Testis (tissue), 2 donors: ENCODE results near the gene XG.

Experiments used
- POLR2A ChIP-seq: fragments of 450-650 bp; IDR thresholded peaks from one replicate; pipeline ENCODE4 v1.6.1; 2017; ENCODE audit warnings: antibody characterized with exemption, mild to moderate bottlenecking, moderate library complexity
- TF ChIP-seq, protein P1 (sequence below), 3 experiments: fragments of 450-650 bp in 2 of 3; fragments of 200-600 bp in 1 of 3; sonication (generic) in 1 of 3; IDR thresholded peaks; one replicate each; pipeline ENCODE4 v1.5.1; 2016 to 2019; ENCODE audit warnings: antibody characterized with exemption in 3 of 3, mild to moderate bottlenecking in 2 of 3, moderate library complexity in 1 of 3

GRCh38 chrX:2719774-2720447, 31.9 kb upstream of the XG start:
- TF ChIP-seq, protein P1, sequence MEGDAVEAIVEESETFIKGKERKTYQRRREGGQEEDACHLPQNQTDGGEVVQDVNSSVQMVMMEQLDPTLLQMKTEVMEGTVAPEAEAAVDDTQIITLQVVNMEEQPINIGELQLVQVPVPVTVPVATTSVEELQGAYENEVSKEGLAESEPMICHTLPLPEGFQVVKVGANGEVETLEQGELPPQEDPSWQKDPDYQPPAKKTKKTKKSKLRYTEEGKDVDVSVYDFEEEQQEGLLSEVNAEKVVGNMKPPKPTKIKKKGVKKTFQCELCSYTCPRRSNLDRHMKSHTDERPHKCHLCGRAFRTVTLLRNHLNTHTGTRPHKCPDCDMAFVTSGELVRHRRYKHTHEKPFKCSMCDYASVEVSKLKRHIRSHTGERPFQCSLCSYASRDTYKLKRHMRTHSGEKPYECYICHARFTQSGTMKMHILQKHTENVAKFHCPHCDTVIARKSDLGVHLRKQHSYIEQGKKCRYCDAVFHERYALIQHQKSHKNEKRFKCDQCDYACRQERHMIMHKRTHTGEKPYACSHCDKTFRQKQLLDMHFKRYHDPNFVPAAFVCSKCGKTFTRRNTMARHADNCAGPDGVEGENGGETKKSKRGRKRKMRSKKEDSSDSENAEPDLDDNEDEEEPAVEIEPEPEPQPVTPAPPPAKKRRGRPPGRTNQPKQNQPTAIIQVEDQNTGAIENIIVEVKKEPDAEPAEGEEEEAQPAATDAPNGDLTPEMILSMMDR (IDR thresholded peaks at IDR 0.05): no peak
- TF ChIP-seq POLR2A: no peak
